ENCODE data around the gene EGFR. TPM values are rescaled to one million over a fixed set of nuclear protein-coding genes. Genes with fewer than 3 reads are reported as not detected.

EGFR gene
- total RNA-seq, 1 experiment from 2014 or later, result 52.7 TPM

GRCh38 chr7:55140941-55141278 lies 122.1 kb downstream of the EGFR start:
- in situ Hi-C loops (cut with HindIII; ENCODE audit: low pct_unique_long_range_greater_than_20kb, low sequenced_read_pairs), result no loop called here
- no peak for DNase-seq (ENCODE audit: low read depth)

GRCh38 chr7:55142919-55143600 lies 124.2 kb downstream of the EGFR start:
- DNase-seq (ENCODE audit: low read depth), result no peak
- in situ Hi-C loops (cut with HindIII; ENCODE audit: low pct_unique_long_range_greater_than_20kb, low sequenced_read_pairs), result no loop called here

- in situ Hi-C loops (cut with HindIII; ENCODE audit: low pct_unique_long_range_greater_than_20kb, low sequenced_read_pairs), result no loop called here
- DNase-seq (ENCODE audit: low read depth), result peak; percentile 93
Measured at GRCh38 chr7:55144333-55145317, 125.8 kb downstream of the EGFR start.

GRCh38 chr7:55145606-55146005 lies 126.8 kb downstream of the EGFR start:
- in situ Hi-C loops (cut with HindIII; ENCODE audit: low pct_unique_long_range_greater_than_20kb, low sequenced_read_pairs), result no loop called here
- no peak for DNase-seq (ENCODE audit: low read depth)

GRCh38 chr7:55147101-55147500 lies 128.3 kb downstream of the EGFR start:
- in situ Hi-C loops (cut with HindIII; ENCODE audit: low pct_unique_long_range_greater_than_20kb, low sequenced_read_pairs), result no loop called here
- DNase-seq (ENCODE audit: low read depth), result no peak

GRCh38 chr7:55147736-55148135 lies 128.9 kb downstream of the EGFR start:
- in situ Hi-C loops (cut with HindIII; ENCODE audit: low pct_unique_long_range_greater_than_20kb, low sequenced_read_pairs), result no loop called here
- no peak for DNase-seq (ENCODE audit: low read depth)

- no peak for DNase-seq (ENCODE audit: low read depth)
- in situ Hi-C loops (cut with HindIII; ENCODE audit: low pct_unique_long_range_greater_than_20kb, low sequenced_read_pairs), result no loop called here
Measured at GRCh38 chr7:55148571-55148970, 129.8 kb downstream of the EGFR start.

- DNase-seq (ENCODE audit: low read depth), result no peak
- in situ Hi-C loops (cut with HindIII; ENCODE audit: low pct_unique_long_range_greater_than_20kb, low sequenced_read_pairs), result no loop called here
Measured at GRCh38 chr7:55149001-55149400, 130.2 kb downstream of the EGFR start.

- in situ Hi-C loops (cut with HindIII; ENCODE audit: low pct_unique_long_range_greater_than_20kb, low sequenced_read_pairs), result no loop called here
- no peak for DNase-seq (ENCODE audit: low read depth)
Measured at GRCh38 chr7:55150166-55150565, 131.3 kb downstream of the EGFR start.

GRCh38 chr7:55150709-55151451 lies 132.1 kb downstream of the EGFR start:
- in situ Hi-C loops (cut with HindIII; ENCODE audit: low pct_unique_long_range_greater_than_20kb, low sequenced_read_pairs), result no loop called here
- no peak for DNase-seq (ENCODE audit: low read depth)

- in situ Hi-C loops (cut with HindIII; ENCODE audit: low pct_unique_long_range_greater_than_20kb, low sequenced_read_pairs), result no loop called here
- no peak for DNase-seq (ENCODE audit: low read depth)
Measured at GRCh38 chr7:55152516-55152915, 133.7 kb downstream of the EGFR start.

- in situ Hi-C loops (cut with HindIII; ENCODE audit: low pct_unique_long_range_greater_than_20kb, low sequenced_read_pairs), result no loop called here
Measured at GRCh38 chr7:55154096-55154495, 135.3 kb downstream of the EGFR start.

GRCh38 chr7:55155351-55156117 lies 136.7 kb downstream of the EGFR start:
- in situ Hi-C loops (cut with HindIII; ENCODE audit: low pct_unique_long_range_greater_than_20kb, low sequenced_read_pairs), result no loop called here
- DNase-seq (ENCODE audit: low read depth), result no peak

More at GRCh38 chr7:55154096-55154495, 135.3 kb downstream of the EGFR start:
- no peak for DNase-seq (ENCODE audit: low read depth)

- in situ Hi-C loops (cut with HindIII; ENCODE audit: low pct_unique_long_range_greater_than_20kb, low sequenced_read_pairs), result no loop called here
- no peak for DNase-seq (ENCODE audit: low read depth)
Measured at GRCh38 chr7:55156919-55157763, 138.3 kb downstream of the EGFR start.

- no peak for DNase-seq (ENCODE audit: low read depth)
- in situ Hi-C loops (cut with HindIII; ENCODE audit: low pct_unique_long_range_greater_than_20kb, low sequenced_read_pairs), result no loop called here
Measured at GRCh38 chr7:55157764-55158105, 138.9 kb downstream of the EGFR start.

GRCh38 chr7:55158541-55159382 lies 139.9 kb downstream of the EGFR start:
- in situ Hi-C loops (cut with HindIII; ENCODE audit: low pct_unique_long_range_greater_than_20kb, low sequenced_read_pairs), result no loop called here
- no peak for DNase-seq (ENCODE audit: low read depth)

- in situ Hi-C loops (cut with HindIII; ENCODE audit: low pct_unique_long_range_greater_than_20kb, low sequenced_read_pairs), result no loop called here
Measured at GRCh38 chr7:55160539-55160938, 141.7 kb downstream of the EGFR start.

More at GRCh38 chr7:55160539-55160938, 141.7 kb downstream of the EGFR start:
- no peak for DNase-seq (ENCODE audit: low read depth)
